ENCODE data around the gene EHD4.

Gene EHD4

GRCh38 chr15:41994772-41995475, 22.6 kb upstream of the EHD4 start:
- Histone ChIP-seq H3K27ac (ENCODE audit: low read depth, low read length, severe bottlenecking) (no peak overlapping the region), H3K9me3 (ENCODE audit: control insufficient read depth, low read length) (no peaks in the 10 kb centered on the region), H3K4me3 (ENCODE audit: extremely low read depth, insufficient read depth, low read length, poor library complexity, severe bottlenecking) (no peak overlapping the region), H3K4me1 (ENCODE audit: control insufficient read depth, insufficient read depth, low read length, poor library complexity, severe bottlenecking) (no peaks in the 10 kb centered on the region), H3K36me3 (ENCODE audit: control insufficient read depth, insufficient read depth, low read length) (no peaks in the 10 kb centered on the region)
- WGBS, 2 experiments (ENCODE audit: insufficient coverage in 2 of 2): 82 to 84% methylated on average over 10 of the region's 10 CpGs

- Histone ChIP-seq H3K9me3 (ENCODE audit: control insufficient read depth, low read length) (no peaks in the 10 kb centered on the region), H3K36me3 (ENCODE audit: control insufficient read depth, insufficient read depth, low read length) (no peaks in the 10 kb centered on the region), H3K4me1 (ENCODE audit: control insufficient read depth, insufficient read depth, low read length, poor library complexity, severe bottlenecking) (no peaks in the 10 kb centered on the region), H3K4me3 (ENCODE audit: extremely low read depth, insufficient read depth, low read length, poor library complexity, severe bottlenecking) (no peak overlapping the region), H3K27ac (ENCODE audit: low read depth, low read length, severe bottlenecking) (no peak overlapping the region)
- 77% methylated on average over 3 of the region's 5 CpGs for WGBS, 2 experiments (ENCODE audit: insufficient coverage in 2 of 2)
Observed at GRCh38 chr15:41994171-41994650, 21.9 kb upstream of the EHD4 start.

GRCh38 chr15:41993472-41994170, 21.3 kb upstream of the EHD4 start:
- Histone ChIP-seq H3K9me3 (ENCODE audit: control insufficient read depth, low read length) (no peaks in the 10 kb centered on the region), H3K4me3 (ENCODE audit: extremely low read depth, insufficient read depth, low read length, poor library complexity, severe bottlenecking) (no peak overlapping the region), H3K4me1 (ENCODE audit: control insufficient read depth, insufficient read depth, low read length, poor library complexity, severe bottlenecking) (no peaks in the 10 kb centered on the region), H3K27ac (ENCODE audit: low read depth, low read length, severe bottlenecking) (no peak overlapping the region), H3K36me3 (ENCODE audit: control insufficient read depth, insufficient read depth, low read length) (no peaks in the 10 kb centered on the region)
- 84 to 92% methylated on average over 5 to 6 of the region's 11 CpGs for WGBS, 2 experiments (ENCODE audit: insufficient coverage in 2 of 2)

- Histone ChIP-seq H3K4me3 (ENCODE audit: extremely low read depth, insufficient read depth, low read length, poor library complexity, severe bottlenecking) (no peak overlapping the region), H3K27ac (ENCODE audit: low read depth, low read length, severe bottlenecking) (no peak overlapping the region), H3K9me3 (ENCODE audit: control insufficient read depth, low read length) (no peaks in the 10 kb centered on the region), H3K4me1 (ENCODE audit: control insufficient read depth, insufficient read depth, low read length, poor library complexity, severe bottlenecking) (no peaks in the 10 kb centered on the region), H3K36me3 (ENCODE audit: control insufficient read depth, insufficient read depth, low read length) (no peaks in the 10 kb centered on the region)
- 95 to 98% methylated on average over 6 to 7 of the region's 7 CpGs for WGBS, 2 experiments (ENCODE audit: insufficient coverage in 2 of 2)
Observed at GRCh38 chr15:41992803-41993190, 20.4 kb upstream of the EHD4 start.

GRCh38 chr15:41992151-41992802, 19.9 kb upstream of the EHD4 start:
- WGBS, 2 experiments (ENCODE audit: insufficient coverage in 2 of 2): 88 to 92% methylated on average over 17 to 18 of the region's 18 CpGs
- Histone ChIP-seq H3K36me3 (ENCODE audit: control insufficient read depth, insufficient read depth, low read length) (no peaks in the 10 kb centered on the region), H3K27ac (ENCODE audit: low read depth, low read length, severe bottlenecking) (no peak overlapping the region), H3K4me1 (ENCODE audit: control insufficient read depth, insufficient read depth, low read length, poor library complexity, severe bottlenecking) (no peaks in the 10 kb centered on the region), H3K9me3 (ENCODE audit: control insufficient read depth, low read length) (no peaks in the 10 kb centered on the region), H3K4me3 (ENCODE audit: extremely low read depth, insufficient read depth, low read length, poor library complexity, severe bottlenecking) (no peak overlapping the region)

GRCh38 chr15:41990691-41991090, 18.3 kb upstream of the EHD4 start:
- WGBS, 2 experiments (ENCODE audit: insufficient coverage in 2 of 2): 67 to 71% methylated on average over 2 of the region's 3 CpGs
- H3K36me3 ChIP-seq (ENCODE audit: control insufficient read depth, insufficient read depth, low read length): no peaks in the 10 kb centered on the region
- H3K27ac ChIP-seq (ENCODE audit: low read depth, low read length, severe bottlenecking): no peak overlapping the region
- H3K9me3 ChIP-seq (ENCODE audit: control insufficient read depth, low read length): no peaks in the 10 kb centered on the region
- no peak overlapping the region for H3K4me3 ChIP-seq (ENCODE audit: extremely low read depth, insufficient read depth, low read length, poor library complexity, severe bottlenecking)
- H3K4me1 ChIP-seq (ENCODE audit: control insufficient read depth, insufficient read depth, low read length, poor library complexity, severe bottlenecking): no peaks in the 10 kb centered on the region

GRCh38 chr15:41990243-41990605, 17.9 kb upstream of the EHD4 start:
- Histone ChIP-seq H3K9me3 (ENCODE audit: control insufficient read depth, low read length) (no peaks in the 10 kb centered on the region), H3K36me3 (ENCODE audit: control insufficient read depth, insufficient read depth, low read length) (no peaks in the 10 kb centered on the region), H3K27ac (ENCODE audit: low read depth, low read length, severe bottlenecking) (no peak overlapping the region), H3K4me1 (ENCODE audit: control insufficient read depth, insufficient read depth, low read length, poor library complexity, severe bottlenecking) (no peaks in the 10 kb centered on the region), H3K4me3 (ENCODE audit: extremely low read depth, insufficient read depth, low read length, poor library complexity, severe bottlenecking) (no peak overlapping the region)
- 50 to 65% methylated on average over 3 to 5 of the region's 7 CpGs for WGBS, 2 experiments (ENCODE audit: insufficient coverage in 2 of 2)

GRCh38 chr15:41989573-41990242, 17.4 kb upstream of the EHD4 start:
- no peak overlapping the region for H3K4me3 ChIP-seq (ENCODE audit: extremely low read depth, insufficient read depth, low read length, poor library complexity, severe bottlenecking)
- no peaks in the 10 kb centered on the region for H3K4me1 ChIP-seq (ENCODE audit: control insufficient read depth, insufficient read depth, low read length, poor library complexity, severe bottlenecking)
- WGBS, 2 experiments (ENCODE audit: insufficient coverage in 2 of 2): 22 to 31% methylated on average over 7 of the region's 9 CpGs
- H3K27ac ChIP-seq (ENCODE audit: low read depth, low read length, severe bottlenecking): no peak overlapping the region
- H3K36me3 ChIP-seq (ENCODE audit: control insufficient read depth, insufficient read depth, low read length): no peaks in the 10 kb centered on the region
- H3K9me3 ChIP-seq (ENCODE audit: control insufficient read depth, low read length): no peaks in the 10 kb centered on the region

- H3K36me3 ChIP-seq (ENCODE audit: control insufficient read depth, insufficient read depth, low read length): no peaks in the 10 kb centered on the region
- no peak overlapping the region for H3K27ac ChIP-seq (ENCODE audit: low read depth, low read length, severe bottlenecking)
- no peak overlapping the region for H3K4me3 ChIP-seq (ENCODE audit: extremely low read depth, insufficient read depth, low read length, poor library complexity, severe bottlenecking)
- H3K4me1 ChIP-seq (ENCODE audit: control insufficient read depth, insufficient read depth, low read length, poor library complexity, severe bottlenecking): no peaks in the 10 kb centered on the region
- no peaks in the 10 kb centered on the region for H3K9me3 ChIP-seq (ENCODE audit: control insufficient read depth, low read length)
- 75 to 79% methylated on average over 21 of the region's 21 CpGs for WGBS, 2 experiments (ENCODE audit: insufficient coverage in 2 of 2)
Observed at GRCh38 chr15:41988896-41989572, 16.7 kb upstream of the EHD4 start.

GRCh38 chr15:41987925-41988275, 15.5 kb upstream of the EHD4 start:
- H3K27ac ChIP-seq (ENCODE audit: low read depth, low read length, severe bottlenecking): no peak overlapping the region
- 77 to 89% methylated on average over 3 to 4 of the region's 11 CpGs for whole genome bisulfite sequencing, 2 experiments (ENCODE audit: insufficient coverage in 2 of 2)
- no peaks in the 10 kb centered on the region for H3K9me3 ChIP-seq (ENCODE audit: control insufficient read depth, low read length)
- H3K36me3 ChIP-seq (ENCODE audit: control insufficient read depth, insufficient read depth, low read length): no peaks in the 10 kb centered on the region
- H3K4me3 ChIP-seq (ENCODE audit: extremely low read depth, insufficient read depth, low read length, poor library complexity, severe bottlenecking): no peak overlapping the region
- H3K4me1 ChIP-seq (ENCODE audit: control insufficient read depth, insufficient read depth, low read length, poor library complexity, severe bottlenecking): no peaks in the 10 kb centered on the region

All from mesodermal cell (in vitro differentiated cells).